H1 (cell line): ENCODE data around the gene MLLT6. TPM values are rescaled to one million over a fixed set of nuclear protein-coding genes. Genes with fewer than 3 reads are reported as not detected.

Experiments used
- CTCF ChIA-PET: fragments of 300-600 bp; sonication (Branson Sonifier 250); formaldehyde crosslinking; loops from one replicate; lab custom pipeline; 2021; ENCODE audit not compliant: partially characterized antibody; lab: Charles Lee
- POLR2A ChIA-PET: fragments of 300-600 bp; sonication (Branson Sonifier 250); formaldehyde crosslinking; loops from one replicate; lab custom pipeline; 2021; ENCODE audit warnings: inconsistent platforms; ENCODE audit not compliant: partially characterized antibody; lab: Charles Lee
- DNase-seq, 2 experiments: peaks; one replicate each; pipeline versions ENCODE4 v3.0.0 to v3.0.0-alpha.2; 2010 to 2022; ENCODE audit warnings: low spot score in 2 of 2, low read depth in 1 of 2, mixed read lengths in 1 of 2
- FAIRE-seq: peaks from 2 replicates; lab custom pipeline; 2011; peaks lifted over from hg19 to GRCh38; lab: Jason Lieb, UNC
- H2AFZ ChIP-seq: 2 replicates; pipeline ENCODE4 v1.8.1; 2012; ENCODE audit warnings: low read length, inconsistent platforms
- H2AK5ac ChIP-seq: 2 replicates; pipeline ENCODE4 v1.6.1; 2013; ENCODE audit warnings: low read depth, low read length
- H2BK120ac ChIP-seq: replicated peaks from 2 replicates; pipeline ENCODE3; 2013; ENCODE audit warnings: low read depth, low read length, inconsistent platforms
- H2BK12ac ChIP-seq: 2 replicates; pipeline ENCODE4 v1.6.1; 2013; ENCODE audit warnings: low read depth, low read length
- H2BK15ac ChIP-seq: 2 replicates; pipeline ENCODE4 v1.6.1; 2013; ENCODE audit warnings: low read length
- H2BK20ac ChIP-seq: 2 replicates; pipeline ENCODE4 v1.6.1; 2013; ENCODE audit warnings: low read length
- H2BK5ac ChIP-seq: 2 replicates; pipeline ENCODE4 v1.6.1; 2013; ENCODE audit warnings: low read depth, low read length
- H3K14ac ChIP-seq: 2 replicates; pipeline ENCODE4 v1.6.1; 2013; ENCODE audit warnings: inconsistent platforms; ENCODE audit not compliant: insufficient read length
- H3K18ac ChIP-seq: 2 replicates; pipeline ENCODE4 v1.6.1; 2013; ENCODE audit warnings: low read length; ENCODE audit errors: extremely low read depth
- H3K23ac ChIP-seq: 2 replicates; pipeline ENCODE4 v1.6.1; 2013; ENCODE audit warnings: inconsistent platforms; ENCODE audit not compliant: insufficient read length
- H3K23me2 ChIP-seq: 2 replicates; pipeline ENCODE4 v1.6.1; 2013; ENCODE audit warnings: low read depth, low read length
- H3K27ac ChIP-seq: 2 replicates; pipeline ENCODE4 v1.6.1; 2011; ENCODE audit warnings: low read depth, low read length, inconsistent platforms
- H3K27me3 ChIP-seq, 4 experiments: replicated peaks in 1 of 4; 1 replicate in 1 of 4; 2 replicates in 3 of 4; pipeline versions ENCODE4 v1.6.1 to v1.8.1; 2011 to 2013; ENCODE audit warnings: low read length in 3 of 4, mild to moderate bottlenecking in 3 of 4, inconsistent platforms in 2 of 4, mixed read lengths in 2 of 4, moderate library complexity in 1 of 4; ENCODE audit not compliant: control insufficient read depth in 3 of 4, insufficient read depth in 3 of 4; ENCODE audit errors: extremely low read depth in 1 of 4
- H3K36me3 ChIP-seq, 4 experiments: 2 replicates each; pipeline versions ENCODE4 v1.6.1 to v1.8.1; 2011 to 2013; ENCODE audit warnings: mild to moderate bottlenecking in 4 of 4, low read length in 3 of 4, moderate library complexity in 2 of 4, control low read depth in 1 of 4, inconsistent platforms in 1 of 4; ENCODE audit not compliant: insufficient read depth in 4 of 4, control insufficient read depth in 2 of 4
- H3K4ac ChIP-seq: replicated peaks from 2 replicates; pipeline ENCODE3; 2013; ENCODE audit warnings: low read length, low read depth, mixed read lengths, inconsistent platforms; ENCODE audit not compliant: insufficient read length
- H3K4me1 ChIP-seq, 4 experiments: replicated peaks in 1 of 4; 1 replicate in 1 of 4; 2 replicates in 3 of 4; pipeline versions ENCODE4 v1.6.1 to v1.8.1; 2011 to 2013; ENCODE audit warnings: low read length in 3 of 4, inconsistent platforms in 2 of 4, mixed read lengths in 1 of 4; ENCODE audit not compliant: insufficient read depth in 4 of 4, control insufficient read depth in 3 of 4
- H3K4me2 ChIP-seq, 2 experiments: 2 replicates each; pipeline versions ENCODE4 v1.6.1 to v1.8.1; 2011 to 2013; ENCODE audit warnings: low read depth in 2 of 2, low read length in 2 of 2, control low read depth in 1 of 2, inconsistent platforms in 1 of 2, mild to moderate bottlenecking in 1 of 2; ENCODE audit not compliant: insufficient read depth in 1 of 2
- H3K4me3 ChIP-seq, 4 experiments: fragments of 200-600, 300-600 bp in 1 of 4; sonication (generic), shearing (Covaris generic), sonication (Bioruptor Twin) in 1 of 4; 2 replicates each; pipeline versions ENCODE4 v1.5.1 to v1.8.1; 2011 to 2016; ENCODE audit warnings: low read length in 4 of 4, low read depth in 3 of 4, control low read depth in 2 of 4, inconsistent platforms in 2 of 4, mild to moderate bottlenecking in 2 of 4, mixed read lengths in 1 of 4, moderate library complexity in 1 of 4; ENCODE audit not compliant: insufficient read depth in 2 of 4; ENCODE audit errors: extremely low read depth in 1 of 4
- H3K56ac ChIP-seq: replicated peaks from 2 replicates; pipeline ENCODE3; 2013; ENCODE audit warnings: low read depth, mild to moderate bottlenecking, mixed read lengths, low read length, inconsistent platforms; ENCODE audit not compliant: insufficient read length
- H3K79me1 ChIP-seq: 2 replicates; pipeline ENCODE4 v1.6.1; 2013; ENCODE audit warnings: low read depth, low read length, control low read depth
- H3K79me2 ChIP-seq, 2 experiments: 2 replicates each; pipeline versions ENCODE4 v1.6.1 to v1.8.1; 2012 to 2013; ENCODE audit warnings: low read length in 2 of 2, mild to moderate bottlenecking in 2 of 2, inconsistent platforms in 1 of 2; ENCODE audit not compliant: insufficient read depth in 2 of 2, control insufficient read depth in 1 of 2
- H3K9ac ChIP-seq, 4 experiments: replicated peaks in 1 of 4; 1 replicate in 1 of 4; 2 replicates in 3 of 4; pipeline versions ENCODE4 v1.6.1 to v1.8.1; 2011 to 2013; ENCODE audit warnings: low read depth in 3 of 4, low read length in 3 of 4, control low read depth in 2 of 4, mild to moderate bottlenecking in 2 of 4, moderate library complexity in 2 of 4, inconsistent platforms in 1 of 4; ENCODE audit errors: extremely low read depth in 1 of 4
- H3K9me3 ChIP-seq, 2 experiments: 2 replicates each; pipeline versions ENCODE4 v1.6.1 to v1.8.1; 2012 to 2013; ENCODE audit warnings: mild to moderate bottlenecking in 2 of 2, moderate library complexity in 2 of 2, control low read depth in 1 of 2, inconsistent platforms in 1 of 2, low read depth in 1 of 2, low read length in 1 of 2, mixed read lengths in 1 of 2; ENCODE audit not compliant: insufficient read depth in 2 of 2
- H4K20me1 ChIP-seq, 2 experiments: replicated peaks in 1 of 2; 2 replicates each; pipeline versions ENCODE3 to v1.8.1; 2011 to 2013; ENCODE audit warnings: inconsistent platforms in 2 of 2, low read length in 2 of 2, mild to moderate bottlenecking in 1 of 2; ENCODE audit not compliant: insufficient read depth in 2 of 2, control insufficient read depth in 1 of 2
- H4K5ac ChIP-seq: 2 replicates; pipeline ENCODE4 v1.6.1; 2013; ENCODE audit warnings: low read length, low read depth, mixed read lengths, inconsistent platforms; ENCODE audit not compliant: insufficient read length
- H4K8ac ChIP-seq: 2 replicates; pipeline ENCODE4 v1.8.0; 2013; ENCODE audit warnings: mild to moderate bottlenecking, moderate library complexity, low read length, inconsistent platforms; ENCODE audit not compliant: insufficient read depth; ENCODE audit errors: extremely low read depth
- H4K91ac ChIP-seq: replicated peaks from 2 replicates; pipeline ENCODE3; 2013; ENCODE audit warnings: low read length, mixed read lengths, inconsistent platforms; ENCODE audit not compliant: insufficient read length
- GABPA ChIP-seq: IDR thresholded peaks from 2 replicates; pipeline ENCODE4 v1.6.1; 2011; ENCODE audit warnings: mild to moderate bottlenecking, low read length, moderate library complexity, borderline replicate concordance; ENCODE audit not compliant: insufficient read depth
- POU5F1 ChIP-seq: IDR thresholded peaks from 2 replicates; pipeline ENCODE4 v1.6.1; 2011; ENCODE audit warnings: low read depth, mild to moderate bottlenecking, low read length, moderate library complexity
- SIN3A ChIP-seq, 2 experiments: IDR thresholded peaks in 1 of 2; conservative IDR thresholded peaks in 1 of 2; 2 replicates each; pipeline ENCODE4 v1.6.1; 2011 to 2012; ENCODE audit warnings: low read length in 2 of 2, improper control_type of control experiment in 1 of 2, low read depth in 1 of 2, mild to moderate bottlenecking in 1 of 2
- WGBS, 2 experiments: shearing (Covaris generic) in 1 of 2; methylation state at CpG; one replicate each; pipeline versions ENCODE4 v1.1.6 to v1.1.7; 2013 to 2015; ENCODE audit warnings: low lambda C conversion rate in 2 of 2, mixed read lengths in 2 of 2, inconsistent platforms in 1 of 2, low coverage in 1 of 2, missing lambda C conversion rate in 1 of 2; ENCODE audit not compliant: insufficient replicate concordance in 2 of 2, insufficient coverage in 1 of 2, insufficient read length in 1 of 2; ENCODE audit errors: extremely low coverage in 1 of 2, missing lambda C conversion rate in 1 of 2; 5-methylcytosine and 5-hydroxymethylcytosine counted together
- polyA plus RNA-seq, 7 experiments: library from polyadenylated mRNA; depleted of rRNA in 3 of 7; stranded (reverse) in 5 of 7; unstranded in 2 of 7; fragments of >200 nt in 5 of 7; fragments of 200-250 nt in 2 of 7; gene quantifications; 1 replicate in 5 of 7; 2 replicates in 1 of 7; 4 replicates in 1 of 7; pipeline versions ENCODE4 v1.2.1 to v1.2.3, GENCODE V29; 2011 to 2013; ENCODE audit warnings: missing spikeins in 2 of 7, mixed read lengths in 2 of 7
- total RNA-seq: library from RNA; stranded (reverse); fragmentation: NEBNext Ultra II Directional; extraction: Animal tissue kit (Norgen Biotek cat#: 25700); gene quantifications from 2 replicates; pipeline ENCODE4 v1.2.1, GENCODE V29; 2021

The MLLT6 gene
- total and polyA plus RNA-seq, 2 of the 8 experiments (the other 6 are each of a cell fraction or from before 2014, with no cell fraction given), result 6.5 to 8.0 TPM

DNA sequence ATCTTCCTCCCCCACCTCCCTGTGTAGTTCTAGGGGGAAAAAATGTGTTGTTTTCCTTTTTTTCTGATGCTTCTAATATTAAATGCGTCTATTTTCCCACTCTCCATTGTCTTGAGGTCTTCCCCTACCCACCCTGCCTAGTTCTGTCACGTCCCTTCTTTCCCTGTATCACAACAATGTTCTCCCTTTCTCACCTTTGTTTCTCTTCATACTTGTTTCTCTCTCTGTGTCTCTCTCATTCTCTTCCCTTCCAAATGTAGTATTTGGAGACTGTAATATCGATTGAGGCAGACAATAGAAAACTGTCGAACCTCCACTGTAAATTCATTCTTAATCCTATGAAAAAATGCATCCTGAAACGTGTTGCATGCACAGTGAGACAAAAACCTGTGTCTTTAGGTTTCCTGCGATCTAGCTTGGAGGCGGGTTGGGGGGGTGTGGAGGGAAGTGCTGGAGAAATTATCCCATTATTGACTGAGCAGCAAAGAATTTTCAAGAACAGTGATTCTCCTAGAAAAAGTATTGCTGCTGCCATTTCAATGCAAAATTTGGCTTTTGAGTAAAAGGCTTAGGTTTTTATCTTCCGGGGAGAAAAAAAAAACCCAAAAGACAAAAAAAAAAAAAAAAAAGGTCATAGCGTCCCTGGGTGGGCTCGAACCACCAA lies 46.2 kb downstream of the MLLT6 start:
- TF ChIP-seq GABPA, result no peak
- TF ChIP-seq POU5F1, result 0 out of 2 replicates have a peak, but pooled peaks have one; percentile 3
- 0 out of 4 replicates have a peak, but pooled peaks of 1 of the 2 experiments have one; percentile 16 for TF ChIP-seq SIN3A (conservative IDR thresholded peaks at IDR 0.05 in 1 of 2, IDR thresholded peaks at IDR 0.05 in 1 of 2; ENCODE audit: low read depth in 1 of 2, low read length in 2 of 2)
- TF ChIP-seq, all 59 proteins: peak for 2
- no peaks in the 10 kb centered on the region for H3K9me3 ChIP-seq
- peaks cover 9 to 26% of the 10 kb centered on the region in 2 experiments for H3K79me2 ChIP-seq
- no peak overlapping the region for H3K4ac ChIP-seq
- no peak overlapping the region for H3K56ac ChIP-seq
- H3K14ac ChIP-seq, result no peak overlapping the region
- peak overlapping the region; percentile 89 to 91 for H3K4me2 ChIP-seq
- POLR2A ChIA-PET, result interaction anchor here (0.7 to 3.6 kb wide), 14 partner anchors 10 to 449 kb away, joined by 3 to 22 read pairs (median 4); partner anchors contain the start of genes CWC25, LASP1, MLLT6 and RPL19
- DNase-seq (no peak), FAIRE-seq (no peak)
- peaks cover 43% of the 10 kb centered on the region for H3K23me2 ChIP-seq
- CTCF ChIA-PET, result interaction anchor here (0.8 to 1.7 kb wide), 6 partner anchors 17 to 74 kb away, joined by 3 to 8 read pairs (median 4); no protein-coding TSS in a partner anchor
- no peak overlapping the region for H3K27ac ChIP-seq
- H3K9ac ChIP-seq, result peak overlapping the region in 1 of 4 experiments; percentile 7; a peak in 2 of 7 replicates
- no peak overlapping the region for H2BK120ac ChIP-seq
- peaks cover 2 to 12% (median 6%) of the 10 kb centered on the region in 4 experiments for H3K4me1 ChIP-seq
- H2BK5ac ChIP-seq, result no peak overlapping the region
- no peak overlapping the region for H3K23ac ChIP-seq
- no peak overlapping the region for H2BK20ac ChIP-seq
- WGBS, 2 experiments, result 9% methylated on average over 8 of the region's 10 CpGs; no CpG with 5 or more reads in 1 of the 2 experiments
- peaks cover 0 to 11% (median 5%) of the 10 kb centered on the region in 4 experiments; a peak in 5 of 7 replicates for H3K27me3 ChIP-seq
- H2BK15ac ChIP-seq, result no peak overlapping the region
- peaks cover 5% of the 10 kb centered on the region for H3K79me1 ChIP-seq
- no peak overlapping the region for H2AFZ ChIP-seq
- H4K5ac ChIP-seq, result no peak overlapping the region
- peaks cover 4 to 12% of the 10 kb centered on the region in 2 experiments for H4K20me1 ChIP-seq
- no peak overlapping the region for H3K18ac ChIP-seq
- H3K4me3 ChIP-seq, result peak overlapping the region; percentile 66 to 87 (median 84)
- no peak overlapping the region for H2AK5ac ChIP-seq
- H2BK12ac ChIP-seq, result no peak overlapping the region
- H3K36me3 ChIP-seq, result peaks cover 5 to 10% (median 9%) of the 10 kb centered on the region in 4 experiments; a peak in 7 of 8 replicates
- no peak overlapping the region for H4K8ac ChIP-seq
- no peak overlapping the region for H4K91ac ChIP-seq
